UCSD-AML1 (cell line): ENCODE measurements around the gene FAM228B.
"Not testable (repeated sequence)": the region's sequence is repeated elsewhere in the genome, so short reads cannot be mapped to it uniquely, and the experiment has no call there.

ENCODE experiments used
- DNase-seq: peaks from one replicate; lab custom pipeline; 2025; ENCODE audit not compliant: unreplicated experiment; lab: John Stamatoyannopoulos, UW

Gene FAM228B

DNA sequence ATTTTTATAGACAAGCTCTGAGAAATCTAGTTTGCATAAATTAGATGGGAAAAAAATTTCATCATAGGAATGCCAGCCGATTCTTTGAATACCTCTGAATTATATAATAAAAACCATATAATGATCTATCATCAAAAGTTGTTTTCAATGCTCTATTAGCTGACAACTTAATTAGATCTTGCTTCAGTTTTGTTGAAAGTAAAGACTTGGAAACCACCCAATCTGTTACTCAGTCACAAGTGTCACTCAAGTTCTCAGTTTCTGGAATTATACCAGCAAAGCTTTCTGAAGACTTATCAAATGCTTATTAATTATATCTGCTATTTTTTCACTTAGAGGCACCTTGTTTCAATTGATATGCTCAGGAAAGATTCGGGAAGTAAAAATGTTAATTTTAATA lies 21.3 kb upstream of the FAM228B start:
- no peak for DNase-seq

GRCh38 chr2:24102677-24103076 lies 20.6 kb upstream of the FAM228B start:
- no peak for DNase-seq

DNA sequence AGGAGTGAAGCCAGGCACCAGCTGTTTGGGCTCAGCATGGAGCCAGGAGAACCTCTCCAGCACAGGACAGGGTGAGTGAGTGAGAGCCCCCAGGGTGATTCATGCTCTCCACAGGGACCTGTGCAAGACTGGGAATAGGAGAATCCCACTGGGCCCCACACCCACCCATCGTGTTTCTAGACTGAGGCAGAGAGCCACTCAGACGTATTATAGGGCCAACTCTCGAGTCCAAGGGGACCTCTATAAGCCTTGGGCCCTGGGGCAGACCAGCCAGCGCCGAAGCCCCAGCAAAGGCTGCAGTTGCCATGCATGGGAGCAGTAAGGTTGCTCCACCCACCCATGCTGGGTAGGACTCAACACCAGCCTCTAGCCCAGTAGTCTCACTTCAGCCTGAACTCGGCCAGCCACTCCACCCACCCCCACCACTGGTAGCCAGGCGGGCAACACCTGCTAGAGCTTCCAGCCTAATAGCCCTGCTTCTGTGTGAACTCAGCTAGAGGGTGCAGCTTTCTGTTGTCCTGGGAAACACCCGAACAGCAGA lies 19.1 kb upstream of the FAM228B start:
- no peak for DNase-seq

GRCh38 chr2:24104906-24105305 lies 18.4 kb upstream of the FAM228B start:
- DNase-seq: no peak

DNA sequence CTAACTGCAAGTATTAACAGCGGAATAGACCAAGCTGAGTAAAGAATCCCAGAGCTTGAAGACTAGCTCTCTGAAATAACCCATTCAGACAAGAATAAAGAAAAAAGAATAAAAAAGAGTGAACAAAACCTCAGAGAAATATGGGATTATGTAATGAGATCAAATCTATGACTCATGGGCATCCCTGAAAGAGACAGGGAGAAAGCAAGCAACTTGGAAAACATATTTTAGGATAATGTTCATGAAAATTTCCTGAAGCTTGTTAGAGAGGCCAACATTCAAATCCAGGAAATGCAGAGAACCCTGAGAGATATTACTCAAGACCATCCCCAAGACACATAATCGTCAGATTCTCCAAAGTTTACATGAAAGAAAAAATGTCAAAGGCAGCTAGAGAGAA lies 17.5 kb upstream of the FAM228B start:
- DNase-seq: no peak

DNA sequence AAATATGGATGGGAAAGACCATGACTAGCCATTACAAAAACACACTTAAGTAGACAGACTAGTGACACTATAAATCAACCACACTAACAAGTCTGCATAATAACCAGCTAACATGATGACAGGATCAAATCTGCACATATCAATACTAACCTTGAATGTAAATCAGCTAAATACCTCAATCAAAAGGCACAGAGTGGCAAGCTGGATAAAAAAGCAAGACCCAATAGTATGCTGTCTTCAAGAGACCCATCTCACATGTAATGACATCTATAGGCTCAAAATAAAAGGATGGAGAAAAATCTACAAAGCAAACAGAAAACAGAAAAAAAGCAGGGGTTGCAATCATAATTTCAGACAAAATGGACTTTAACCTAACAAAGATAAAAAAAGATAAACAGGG lies 16.5 kb upstream of the FAM228B start:
- no peak for DNase-seq

DNA sequence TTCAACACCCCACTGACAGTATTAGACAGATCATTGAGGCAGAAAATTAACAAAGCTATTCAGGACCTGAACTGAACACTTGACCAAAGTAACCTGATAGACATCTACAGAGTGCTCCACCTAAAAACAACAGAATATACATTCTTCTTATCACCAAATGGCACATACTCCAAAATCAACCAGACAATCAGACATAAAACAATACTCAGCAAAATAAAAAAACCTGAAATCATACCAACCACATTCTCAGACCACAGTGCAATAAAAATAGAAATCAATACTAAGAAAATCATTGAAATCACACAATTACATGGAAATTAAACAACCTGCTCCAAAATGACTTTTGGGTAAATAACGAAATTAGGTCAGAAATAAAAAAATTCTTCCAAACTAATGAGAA lies 15.9 kb upstream of the FAM228B start:
- DNase-seq: no peak

- DNase-seq: not testable (repeated sequence)
Measured at GRCh38 chr2:24109431-24109830, 13.8 kb upstream of the FAM228B start.

DNA sequence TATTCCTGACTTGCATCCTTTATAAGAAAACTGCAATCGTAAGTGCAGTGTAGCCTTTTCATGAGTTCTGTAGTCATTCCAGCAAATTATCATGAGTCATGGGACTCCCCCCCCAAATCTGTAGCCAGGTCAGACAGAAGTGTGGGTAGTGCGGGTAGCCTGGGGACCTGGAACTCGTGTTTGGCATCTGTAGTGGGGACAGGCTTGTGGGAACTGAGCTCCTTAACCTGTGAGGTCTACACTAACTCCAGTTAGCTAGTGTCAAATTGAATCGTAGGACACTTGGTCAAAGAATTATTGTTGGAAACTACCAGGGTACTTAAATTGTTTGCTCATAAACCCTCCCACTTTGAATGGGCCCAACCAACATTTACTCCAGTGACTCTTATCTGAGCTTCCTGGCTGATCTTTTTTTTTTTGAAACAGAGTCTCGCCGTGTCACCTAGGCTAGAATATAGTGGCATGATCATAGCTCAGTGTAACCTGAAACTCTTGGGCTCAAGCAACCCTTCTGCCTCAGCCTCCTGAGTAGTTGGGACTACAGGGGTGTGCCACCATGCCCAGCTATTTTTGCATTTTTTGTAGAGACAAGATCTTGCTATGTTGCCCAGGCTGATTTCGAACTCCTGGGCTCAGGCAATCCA lies 12.5 kb upstream of the FAM228B start:
- DNase-seq: no peak

DNA sequence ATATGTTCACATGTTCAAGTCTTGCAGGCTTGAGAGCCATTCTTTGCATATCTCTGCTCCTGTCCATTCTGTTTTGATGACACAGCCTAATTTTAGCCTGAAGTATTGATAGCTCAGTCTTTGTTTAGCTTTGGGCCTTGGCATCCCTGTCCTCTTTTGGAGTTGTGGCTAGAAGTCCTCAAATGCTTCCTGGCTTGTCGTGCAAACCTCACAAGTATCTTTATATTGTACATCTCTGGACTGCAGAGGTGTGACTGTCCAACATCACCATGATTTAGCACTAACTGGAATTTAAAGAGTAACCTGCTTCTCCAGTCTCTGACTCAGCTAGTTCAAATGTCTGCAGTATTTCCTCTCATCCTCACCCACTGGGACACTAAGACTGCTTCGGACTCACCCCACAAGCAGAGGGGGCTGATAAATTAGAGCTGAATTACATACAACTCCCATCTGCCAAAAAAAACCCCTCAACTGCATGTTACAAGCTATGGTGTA lies 11.8 kb upstream of the FAM228B start:
- no peak for DNase-seq

DNA sequence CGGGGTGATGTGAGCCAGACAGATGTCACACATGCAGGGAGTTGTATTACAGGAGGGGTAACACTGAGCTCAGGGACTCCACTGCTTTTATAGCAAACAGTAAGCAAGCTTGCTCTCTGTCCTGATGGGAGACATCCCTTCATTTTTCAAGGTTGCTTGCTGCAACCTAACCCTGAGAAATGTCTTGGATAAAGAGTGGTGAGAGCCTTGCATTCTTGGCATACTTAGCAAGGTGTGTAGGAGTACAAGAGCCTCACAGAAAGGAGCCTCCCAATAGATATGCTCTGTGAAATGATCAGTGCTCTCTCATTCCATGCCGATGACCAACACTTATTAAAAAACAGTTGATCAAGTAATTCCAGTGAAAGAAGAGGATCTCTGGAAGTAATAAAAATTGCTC lies 8.2 kb upstream of the FAM228B start:
- no peak for DNase-seq

DNA sequence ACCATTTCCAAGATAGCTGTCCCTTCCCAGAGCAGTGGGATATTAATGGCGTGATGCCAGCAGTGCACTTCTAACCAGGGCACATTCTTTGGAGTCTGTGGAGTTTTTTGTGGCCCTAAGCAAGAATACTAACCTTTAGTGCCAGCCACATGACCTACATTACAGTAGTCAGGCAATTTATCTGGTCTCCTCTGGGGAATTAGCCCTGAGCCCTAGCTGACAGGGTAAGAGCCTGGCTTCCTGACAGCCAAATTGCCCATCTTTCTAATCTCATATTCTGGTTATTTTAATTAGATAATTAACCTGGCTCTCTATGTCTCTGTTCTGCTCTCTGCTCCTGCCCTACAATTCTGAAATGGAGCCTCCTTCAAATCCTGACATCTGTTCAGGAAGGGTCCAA lies 5.4 kb upstream of the FAM228B start:
- no peak for DNase-seq

- no peak for DNase-seq
Measured at GRCh38 chr2:24121066-24121465, 2.2 kb upstream of the FAM228B start.

GRCh38 chr2:24121469-24121868 lies 1.8 kb upstream of the FAM228B start:
- no peak for DNase-seq

DNA sequence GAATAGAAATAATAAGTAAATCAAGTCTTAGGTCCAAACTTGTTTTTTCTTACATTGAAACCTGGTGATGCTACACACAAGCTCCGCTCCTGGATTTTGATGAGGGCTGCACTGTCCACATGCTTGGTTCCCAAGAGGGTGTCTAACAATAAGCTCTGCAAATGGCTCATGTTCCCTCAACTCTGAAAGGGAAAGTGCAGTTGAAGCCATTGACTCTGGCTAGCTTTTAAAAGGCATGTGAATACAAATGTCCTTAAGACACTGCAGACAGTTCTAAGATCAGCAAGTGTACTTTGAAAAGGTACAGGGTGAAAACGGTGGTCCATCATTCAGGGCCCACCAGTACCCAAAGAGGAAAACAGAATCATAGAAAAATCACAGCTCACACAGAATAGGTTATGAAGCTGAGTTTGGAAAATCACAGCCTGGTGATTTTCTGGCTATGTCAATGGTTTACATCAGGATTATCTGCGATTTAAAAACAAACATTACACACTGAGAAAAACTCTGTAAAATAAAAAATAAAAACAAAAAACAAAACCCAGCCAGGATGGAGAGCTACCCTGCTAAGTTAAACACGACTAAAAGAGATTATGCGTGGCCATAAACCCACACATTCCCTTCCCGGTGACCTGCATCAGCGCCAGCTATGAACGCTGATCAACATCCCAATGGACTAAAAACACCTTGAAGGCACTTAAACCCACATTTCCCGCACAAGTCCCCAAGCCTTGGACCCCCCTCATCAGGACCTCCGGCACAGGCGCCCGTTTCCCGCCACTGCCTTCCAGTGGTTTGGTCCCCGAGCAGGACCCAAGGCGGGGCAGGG lies 689 bp upstream of the FAM228B start:
- DNase-seq: no peak

DNA sequence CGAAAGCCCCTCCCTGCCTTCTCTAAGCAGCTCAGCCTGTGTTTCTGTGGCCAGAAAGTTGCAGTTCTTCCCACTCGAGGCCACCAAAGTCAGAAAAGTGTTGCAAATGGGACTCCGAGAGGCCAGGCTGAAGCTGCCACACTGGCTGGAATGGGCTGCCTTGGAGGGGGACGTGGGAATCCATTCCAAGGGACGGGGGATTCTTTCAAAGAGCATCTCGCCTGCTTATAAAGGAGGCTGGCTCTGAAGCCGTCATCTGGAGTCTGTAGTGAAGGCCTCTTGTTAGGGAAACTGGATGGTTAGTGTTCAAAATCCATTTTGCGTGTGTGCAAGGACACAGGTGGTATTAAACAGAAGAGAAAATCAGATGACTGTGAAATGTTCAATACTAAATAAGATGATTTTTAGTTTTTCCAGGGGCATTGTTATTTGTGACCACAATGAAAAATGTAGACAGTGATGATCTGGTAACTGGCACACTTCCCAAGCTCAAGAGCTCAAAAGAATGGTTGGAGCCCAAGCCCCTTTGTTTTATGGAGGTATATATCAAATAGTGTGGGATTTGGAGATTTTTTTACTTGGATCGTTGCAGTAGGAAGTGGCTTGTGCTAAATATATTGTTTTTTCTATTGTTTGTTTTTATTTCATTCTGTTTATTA lies 782 bp downstream of the FAM228B start:
- no peak for DNase-seq

DNA sequence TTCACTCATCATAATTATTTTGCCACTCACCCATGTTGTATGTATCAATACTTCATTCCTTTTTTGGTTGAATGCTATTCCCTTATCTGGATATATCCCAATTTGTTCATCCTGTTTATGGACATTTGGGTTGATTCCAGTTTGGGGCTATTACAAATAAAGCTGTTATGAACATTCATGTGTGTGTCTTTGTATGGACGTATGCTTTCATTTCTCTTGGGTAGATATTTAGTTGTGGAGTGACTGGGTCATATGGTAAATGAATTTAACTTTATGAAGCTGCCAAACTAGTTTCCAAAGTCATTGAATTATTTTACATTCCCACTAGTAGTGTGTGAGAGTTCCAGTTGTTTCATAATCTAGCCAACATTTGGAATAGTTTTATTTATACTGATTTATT lies 2.7 kb downstream of the FAM228B start:
- no peak for DNase-seq

DNA sequence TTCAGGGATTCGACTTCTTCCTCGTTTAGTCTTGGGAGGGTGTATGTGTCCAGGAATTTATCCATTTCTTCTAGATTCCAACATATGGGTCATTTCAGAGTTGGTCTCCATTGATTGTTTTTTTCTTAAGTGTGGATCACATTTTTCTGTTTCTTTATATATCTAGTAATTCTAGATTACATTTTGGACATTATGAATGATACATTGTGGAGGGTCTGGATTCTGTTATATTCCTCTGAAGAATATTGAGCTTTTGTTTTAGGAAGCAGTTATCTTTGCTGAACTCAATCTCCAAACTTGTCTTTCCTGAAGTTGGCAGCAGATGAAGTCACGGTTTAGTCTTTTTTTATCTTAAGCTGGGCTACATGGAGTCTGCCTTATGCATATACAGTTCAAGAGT lies 9.3 kb downstream of the FAM228B start:
- DNase-seq: no peak

DNA sequence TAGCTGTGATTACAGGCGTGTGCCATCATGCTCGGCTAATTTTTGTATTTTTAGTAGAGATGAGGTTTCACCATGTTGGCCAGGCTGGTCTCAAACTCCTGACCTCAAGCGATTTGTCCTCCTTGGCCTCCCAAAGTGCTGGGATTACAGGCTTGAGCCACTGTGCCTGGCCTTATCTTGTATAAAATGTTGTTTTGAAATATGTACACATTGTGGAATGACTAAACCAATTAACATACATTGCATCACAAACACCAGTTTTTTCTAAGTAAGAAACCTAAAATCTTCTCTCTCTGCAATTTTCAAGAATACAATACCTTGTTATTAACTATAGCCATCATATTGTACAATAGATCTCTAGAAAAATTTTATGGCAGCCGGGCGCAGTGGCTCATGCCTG lies 17.0 kb downstream of the FAM228B start:
- not testable (repeated sequence) for DNase-seq

DNA sequence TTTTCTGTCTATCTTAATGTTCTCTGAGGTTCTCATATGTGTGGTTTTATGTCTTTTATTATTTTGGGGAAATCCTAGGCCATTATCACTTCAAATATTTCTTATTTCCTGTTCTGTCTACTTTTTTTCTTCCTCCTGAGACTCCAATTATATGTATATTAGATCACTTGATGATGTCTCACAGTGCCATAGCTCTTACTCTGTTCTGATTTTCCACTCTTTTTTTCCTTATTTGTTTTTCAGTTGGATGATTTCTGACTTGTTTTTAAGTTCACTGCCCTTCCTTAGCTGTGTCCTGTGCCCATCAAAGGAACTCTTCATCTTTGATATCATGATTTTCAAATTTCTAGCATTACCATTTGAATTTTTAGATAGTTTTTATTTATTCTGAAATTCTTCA lies 24.1 kb downstream of the FAM228B start:
- no peak for DNase-seq

DNA sequence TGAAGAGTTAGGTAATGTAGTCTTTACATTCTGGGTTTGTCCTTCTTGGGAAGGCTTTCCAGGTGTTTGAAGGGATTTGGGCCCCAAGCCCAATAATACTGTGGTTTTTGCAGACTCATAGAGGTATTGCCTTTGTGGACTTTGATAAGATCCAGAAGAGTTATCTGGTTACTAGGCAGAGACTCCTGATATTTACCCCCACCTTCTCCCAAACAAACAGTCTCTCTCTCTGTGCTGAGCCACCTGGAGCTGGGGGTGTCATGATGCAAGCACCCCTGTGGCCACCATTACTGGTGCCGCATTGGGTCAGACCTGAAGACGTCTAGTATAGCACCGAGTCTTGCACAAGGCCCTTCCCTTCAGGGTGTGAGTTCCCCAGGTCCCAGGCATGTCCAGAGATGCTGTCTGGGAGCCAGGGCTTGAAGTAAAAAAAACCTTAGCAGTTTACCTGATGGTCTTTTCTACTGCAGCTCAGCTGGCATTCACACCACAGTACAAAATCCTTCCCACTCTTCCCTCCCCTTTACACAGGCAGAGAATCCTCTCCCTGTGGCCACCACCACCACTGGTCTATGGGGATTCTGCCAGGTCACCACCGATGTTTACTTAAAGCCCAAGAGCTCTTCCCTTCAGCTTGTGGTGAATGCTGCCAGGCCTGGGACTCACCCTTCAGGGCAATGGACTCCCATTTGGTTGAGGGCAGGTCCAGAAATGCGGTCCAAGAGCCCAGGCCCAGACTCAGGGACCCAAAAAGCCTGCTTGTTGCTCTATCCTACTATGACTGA lies 29.3 kb downstream of the FAM228B start:
- DNase-seq: no peak
